GM19328 (cell line): ENCODE measurements around the gene DMRTB1.

Experiments used
- ATAC-seq: cut with Tn5 transposase; IDR thresholded peaks from one replicate; pipeline ENCODE4 v1.9.1; 2021; ENCODE audit warnings: mild to moderate bottlenecking, moderate library complexity; ENCODE audit not compliant: unreplicated experiment

The DMRTB1 gene

DNA sequence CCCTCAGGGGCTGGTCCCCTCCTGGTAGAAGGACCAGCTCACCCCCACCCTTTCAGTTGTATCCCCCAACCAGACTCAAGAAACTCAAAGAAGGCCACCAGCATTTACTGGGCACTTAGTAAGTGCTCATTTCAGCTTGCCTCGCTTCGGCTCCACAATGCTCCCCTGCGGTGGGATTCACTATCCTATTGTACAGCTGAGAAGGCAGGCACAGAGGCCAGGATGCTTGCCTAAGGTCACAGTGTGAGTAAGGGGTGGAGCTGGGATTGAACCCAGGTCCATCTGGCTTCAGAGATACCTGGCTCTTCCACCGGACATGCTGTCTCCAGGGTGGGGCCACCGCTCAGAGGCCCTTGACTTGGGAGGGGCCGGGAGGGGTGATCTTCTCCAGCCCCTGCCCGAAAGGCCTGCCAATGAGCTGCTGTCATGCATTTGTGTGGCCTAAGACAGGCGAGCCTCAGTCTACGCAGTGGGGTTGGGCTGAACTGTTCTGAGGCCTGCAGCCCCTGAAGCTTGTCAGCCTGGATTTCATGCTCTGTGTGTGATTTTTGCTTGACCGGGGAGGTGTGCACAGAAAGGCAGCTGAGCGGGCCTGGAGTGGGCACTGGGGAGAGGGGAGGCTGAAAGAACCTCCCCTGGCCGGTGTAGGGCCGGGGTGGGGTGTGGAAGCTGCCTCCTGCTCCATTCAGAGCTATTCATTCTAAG, 48.1 kb downstream of the DMRTB1 start:
- ATAC-seq, result no peak

DNA sequence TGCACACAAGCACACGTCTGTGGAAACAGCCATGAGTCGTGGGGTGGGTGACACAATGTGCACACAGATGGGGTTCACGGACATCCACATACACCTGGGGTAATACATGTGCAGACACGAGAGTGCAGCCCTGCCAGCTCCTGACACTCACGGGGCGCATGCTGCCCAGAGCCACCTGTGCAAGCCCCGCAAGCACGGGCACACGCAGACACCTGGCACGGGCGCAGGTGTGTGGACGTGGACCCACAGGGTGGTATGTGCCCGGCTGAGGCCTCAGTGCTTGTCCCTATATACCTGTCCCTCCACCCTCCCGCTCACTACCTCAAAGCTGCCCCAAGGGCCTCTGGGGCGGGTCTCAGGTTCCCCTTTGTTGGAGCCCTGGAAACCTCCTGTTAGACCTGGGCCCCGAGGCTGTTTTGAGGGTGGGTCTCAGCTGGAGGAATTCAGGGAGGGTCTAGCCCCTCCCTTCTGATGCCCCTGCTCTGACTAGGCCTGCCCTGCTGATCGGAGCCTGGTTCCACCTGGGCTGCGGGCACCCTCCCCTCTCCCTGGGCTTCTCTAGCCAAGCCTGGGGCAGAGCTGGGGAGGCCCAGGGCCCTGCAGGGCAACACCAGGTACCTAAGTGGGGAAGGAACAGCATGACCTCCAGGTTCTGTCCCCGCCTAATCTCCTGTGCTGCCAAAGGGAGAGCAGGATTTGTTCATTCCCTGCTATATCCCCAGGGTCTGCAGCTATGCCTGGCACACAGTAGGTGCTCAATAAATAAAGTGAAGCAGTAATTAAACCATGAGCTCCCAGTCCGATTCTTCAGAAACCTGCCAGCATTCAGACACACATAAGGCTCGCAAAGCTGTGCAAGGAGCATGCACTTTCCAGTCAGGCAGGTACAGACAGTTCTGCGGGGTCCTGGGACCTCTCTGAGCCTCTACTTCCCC, 49.1 kb downstream of the DMRTB1 start:
- no peak for ATAC-seq

DNA sequence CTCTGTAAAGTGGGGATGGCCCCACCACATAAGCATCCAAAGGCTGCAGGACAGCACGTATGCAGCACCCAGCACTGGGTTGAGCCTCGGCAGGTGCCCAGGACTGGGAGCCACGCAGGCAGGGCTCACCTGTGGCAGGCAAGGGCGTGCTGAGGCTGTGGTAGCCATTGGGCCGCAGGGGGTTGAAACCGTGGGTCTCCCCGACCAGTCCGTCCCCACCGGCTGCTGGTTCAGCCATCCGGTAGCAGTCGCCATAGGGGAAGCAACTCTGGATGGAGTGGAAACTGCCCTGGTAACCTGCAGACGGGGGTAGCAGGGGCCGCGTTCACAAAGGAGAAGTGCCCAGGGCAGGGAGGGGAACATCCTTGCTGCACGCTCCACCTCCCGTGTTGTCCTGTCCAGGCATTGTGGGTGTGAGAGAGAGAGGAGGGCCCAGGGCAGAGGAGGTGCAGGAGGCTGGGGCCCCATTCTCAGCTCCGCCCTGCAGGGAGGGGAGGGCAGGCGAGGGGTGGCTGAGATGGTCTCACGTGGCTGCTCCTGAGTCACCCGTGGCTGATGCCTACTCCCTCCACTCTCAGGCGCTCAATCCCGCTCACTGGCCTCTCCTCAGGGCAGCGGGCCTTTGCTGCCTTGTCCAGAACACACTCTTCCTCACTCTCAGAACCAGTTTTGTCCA, 49.9 kb downstream of the DMRTB1 start:
- no peak for ATAC-seq

DNA sequence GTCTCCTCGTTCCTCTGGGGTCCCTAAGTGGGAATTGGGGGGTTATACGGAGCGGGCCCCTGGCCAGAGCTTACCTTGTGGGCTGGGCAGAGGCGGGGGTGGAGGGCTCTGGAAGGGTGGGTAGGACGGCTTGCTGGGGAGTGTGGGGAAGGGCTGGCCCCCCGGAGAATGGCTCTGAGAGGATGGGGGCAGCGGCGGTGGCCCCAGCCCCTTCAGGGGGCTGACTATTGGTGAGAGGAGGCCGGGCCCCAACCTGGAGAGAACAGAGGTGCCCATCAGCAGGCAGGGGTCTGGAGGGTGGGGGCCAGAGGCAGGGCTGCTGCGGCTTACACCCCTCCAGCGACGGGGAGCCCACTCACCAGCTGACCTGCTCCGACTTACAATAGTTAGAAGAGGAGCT, 50.6 kb downstream of the DMRTB1 start:
- no peak for ATAC-seq

DNA sequence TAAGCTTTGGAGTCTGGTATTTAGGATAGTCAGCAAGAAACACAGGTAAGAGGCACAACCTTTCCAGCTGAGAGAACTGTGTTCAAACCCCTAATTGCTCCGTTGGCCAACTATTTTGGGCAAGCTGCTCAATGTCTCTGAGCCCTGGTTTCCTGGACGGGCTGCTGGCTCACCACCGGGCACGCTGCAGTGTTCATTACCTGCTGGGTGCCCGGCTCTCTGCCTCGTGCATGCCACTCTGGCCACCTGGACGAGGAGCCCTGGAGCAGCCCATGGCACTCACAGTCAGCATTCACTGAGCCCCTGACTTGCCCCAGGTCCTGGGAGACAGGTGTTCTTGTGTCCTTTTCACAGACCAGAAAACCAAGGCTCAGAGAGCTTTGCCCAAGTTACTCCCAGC, 51.0 kb downstream of the DMRTB1 start:
- ATAC-seq, result no peak

DNA sequence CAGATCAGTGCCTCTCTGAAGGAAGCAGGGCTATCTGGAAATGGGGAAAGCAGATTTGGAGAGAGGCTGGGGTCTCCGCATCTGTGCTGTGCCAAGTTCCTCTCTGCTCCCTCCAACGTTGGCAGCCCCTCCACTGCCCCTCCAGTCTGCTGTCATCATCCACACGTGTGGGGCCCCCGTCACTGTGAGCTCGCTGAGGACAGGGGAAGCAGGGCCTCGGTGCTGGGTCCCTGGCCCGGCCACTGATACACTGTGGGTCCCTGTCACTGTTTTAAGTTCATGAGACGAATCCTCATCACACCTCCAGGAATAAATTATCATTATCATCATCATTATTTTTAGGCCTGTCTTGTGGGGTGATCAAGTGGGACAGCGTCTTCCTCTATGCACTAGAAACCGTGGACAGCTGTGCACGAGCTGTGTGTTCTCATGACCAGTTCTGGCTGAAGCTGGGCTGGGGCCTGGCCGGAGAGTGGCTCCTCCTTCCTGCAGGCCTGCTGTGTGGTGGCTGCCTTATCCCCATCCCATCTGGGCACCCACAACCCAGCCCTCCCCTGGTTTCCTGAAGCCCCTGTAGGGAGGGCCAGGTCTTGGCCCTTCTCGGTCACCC, 52.2 kb downstream of the DMRTB1 start:
- ATAC-seq, result no peak

DNA sequence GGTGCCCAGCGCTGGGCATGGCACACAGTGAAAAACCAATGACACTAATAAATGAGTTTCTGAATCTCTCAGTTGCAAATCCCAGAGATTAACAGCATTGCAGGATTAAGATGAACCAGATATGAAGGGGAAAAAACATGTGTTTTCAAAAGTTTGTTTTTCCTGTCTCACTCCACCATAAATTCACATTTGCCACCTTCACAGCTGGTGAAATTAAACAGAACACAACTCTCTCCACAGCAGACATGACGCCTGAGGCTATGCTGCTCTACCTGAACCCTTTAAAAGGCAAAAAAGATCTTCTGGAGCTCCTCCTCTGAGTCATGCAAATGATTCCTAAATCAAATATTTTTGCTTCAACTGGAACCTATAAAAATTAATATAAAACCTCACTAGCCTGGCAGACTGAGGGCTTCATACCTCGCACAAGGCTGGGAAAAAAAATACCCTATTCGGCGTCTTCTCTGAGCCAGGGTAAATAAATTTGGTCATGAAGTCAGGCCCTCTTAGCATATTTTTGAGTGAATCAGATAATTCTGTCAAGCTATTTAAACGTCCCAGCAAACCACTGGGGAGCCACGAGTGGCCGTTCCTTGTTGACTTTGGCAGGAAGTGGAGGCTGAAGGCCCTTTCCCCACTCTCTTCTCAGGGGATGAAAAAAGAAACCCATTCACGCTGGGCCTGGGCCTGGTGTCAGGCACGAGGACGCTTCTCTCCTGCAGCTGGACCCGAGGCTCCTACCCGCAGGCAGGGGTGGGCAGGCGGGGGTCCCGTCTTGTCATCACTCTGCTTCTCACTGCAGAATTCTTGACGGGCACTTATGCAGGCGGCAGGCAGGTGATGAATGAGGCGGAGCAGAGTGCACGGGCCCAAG, 53.0 kb downstream of the DMRTB1 start:
- no peak for ATAC-seq

DNA sequence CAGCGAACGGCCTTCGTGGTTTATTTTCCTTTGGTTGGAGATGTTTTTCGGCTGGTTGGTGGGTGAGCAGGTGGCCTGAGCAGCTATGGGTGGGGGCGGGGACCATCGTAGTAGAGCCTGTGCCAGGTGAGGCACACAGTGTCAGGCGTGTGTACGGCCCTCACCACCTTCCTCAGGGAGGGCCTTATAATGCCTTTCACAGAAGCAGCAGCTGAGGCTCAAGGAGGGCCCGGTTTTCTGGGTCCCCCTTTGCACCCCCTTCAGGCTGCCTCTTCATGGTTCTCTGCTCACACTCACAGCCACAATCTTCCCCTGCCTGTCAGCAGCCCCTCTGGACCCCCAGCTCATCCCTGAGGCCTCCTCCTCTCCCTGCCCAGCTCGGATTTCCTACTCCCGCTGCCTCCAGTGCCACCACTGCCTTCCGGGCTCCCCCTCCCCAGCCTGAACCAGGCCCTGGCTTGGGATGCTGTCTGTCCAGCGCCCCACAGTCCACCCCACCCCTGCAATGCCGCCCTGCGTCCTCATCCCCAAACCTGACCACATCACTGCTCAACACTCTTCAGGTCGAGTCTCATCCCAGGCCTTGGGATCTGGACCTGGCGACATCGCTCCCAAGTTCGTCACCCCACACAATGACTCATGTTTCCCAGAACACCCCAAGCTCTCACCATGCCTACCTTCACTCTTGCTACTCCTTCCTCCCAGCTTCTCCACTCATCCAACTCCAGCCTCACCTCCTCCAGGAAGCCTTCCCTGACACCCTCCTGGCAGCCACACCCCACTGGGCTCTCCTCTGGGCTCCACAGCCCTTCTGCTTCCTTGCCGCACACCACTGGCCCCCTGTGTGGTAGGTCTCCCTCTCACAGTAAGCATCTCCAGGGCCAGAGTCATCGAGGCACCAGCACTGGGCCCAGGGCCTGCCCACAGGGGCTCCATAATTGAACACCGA, 53.9 kb downstream of the DMRTB1 start:
- no peak for ATAC-seq

DNA sequence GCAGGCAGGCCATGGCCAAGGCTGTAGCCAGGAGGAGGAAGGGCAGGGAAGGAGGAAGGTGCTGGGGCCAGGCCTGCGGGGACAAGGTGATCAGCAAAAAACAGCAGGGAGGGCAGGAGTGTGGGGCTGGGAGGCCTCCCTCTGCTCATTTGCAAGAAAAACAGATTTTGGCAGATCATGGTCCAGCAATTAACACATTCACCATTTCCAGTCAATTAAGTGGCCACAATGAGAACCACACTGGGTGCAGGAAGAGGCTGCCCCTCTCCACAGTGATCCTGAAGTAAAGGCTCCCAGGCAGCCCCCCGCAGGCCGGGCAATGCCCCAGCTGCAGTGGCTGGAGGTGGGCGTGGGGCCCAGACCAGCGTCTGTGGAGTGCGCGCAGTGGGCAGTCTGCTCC, 54.6 kb downstream of the DMRTB1 start:
- ATAC-seq, result no peak

DNA sequence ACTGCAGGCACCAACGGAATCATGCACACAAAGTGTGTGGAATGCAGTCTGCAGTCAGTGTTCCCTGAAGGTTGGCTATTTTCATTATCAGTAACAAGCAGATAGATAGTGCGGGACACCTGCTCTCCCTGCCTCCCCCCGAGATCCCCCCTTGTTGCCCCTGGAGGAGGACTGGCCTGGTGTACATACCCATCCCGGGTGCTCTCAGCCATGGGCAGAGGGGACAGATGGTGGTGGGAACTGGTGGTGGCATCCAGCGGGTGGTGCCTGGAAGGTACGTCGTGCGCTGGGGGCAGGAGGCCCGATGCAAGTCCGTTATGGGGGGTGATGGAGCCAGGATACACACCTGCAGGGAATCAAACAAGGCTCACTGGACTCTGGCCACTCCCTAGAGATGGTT, 55.2 kb downstream of the DMRTB1 start:
- ATAC-seq, result no peak

DNA sequence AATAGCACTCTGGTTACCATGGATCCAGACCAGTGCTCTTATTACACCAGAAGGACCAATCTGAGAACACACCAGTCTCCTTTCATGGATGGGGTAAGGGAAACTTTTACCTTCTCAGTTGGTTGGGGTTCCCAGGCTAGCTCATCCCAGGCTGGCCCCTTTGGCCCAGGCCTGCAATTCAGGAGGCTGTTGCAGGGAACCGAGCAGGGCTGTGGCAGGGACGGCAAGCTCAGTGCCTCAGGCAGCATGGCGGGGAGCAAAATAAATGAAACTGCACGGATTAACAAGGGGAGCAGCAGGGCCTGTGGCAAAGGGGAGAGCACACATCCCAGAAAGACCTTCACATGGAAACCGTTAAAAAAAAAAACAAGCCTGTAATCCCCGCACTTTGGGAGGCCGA, 57.0 kb downstream of the DMRTB1 start:
- ATAC-seq, result no peak
